ENCODE results near the gene MIPEP.

The MIPEP gene

GRCh38 chr13:23808803-23809202 lies 80.4 kb downstream of the MIPEP start:
- TF ChIP-seq CTCF (IDR thresholded peaks at IDR 0.05; ENCODE audit: low read depth, low read length, missing control alignments), result no peak
- no peak for DNase-seq (ENCODE audit: low read depth)
- in situ Hi-C loops (cut with HindIII; ENCODE audit: low sequenced_read_pairs), result no loop called here
- H3K4me3 ChIP-seq (ENCODE audit: low read depth, low read length), result no peak overlapping the region

- in situ Hi-C loops (cut with HindIII; ENCODE audit: low sequenced_read_pairs), result no loop called here
- no peak for TF ChIP-seq CTCF (IDR thresholded peaks at IDR 0.05; ENCODE audit: low read depth, low read length, missing control alignments)
- no peak overlapping the region for H3K4me3 ChIP-seq (ENCODE audit: low read depth, low read length)
- no peak for DNase-seq (ENCODE audit: low read depth)
These were observed 82.2 kb downstream of the MIPEP start for GRCh38 chr13:23806874-23807526.

GRCh38 chr13:23805821-23806220 lies 83.4 kb downstream of the MIPEP start:
- no peak overlapping the region for H3K4me3 ChIP-seq (ENCODE audit: low read depth, low read length)
- in situ Hi-C loops (cut with HindIII; ENCODE audit: low sequenced_read_pairs), result no loop called here
- TF ChIP-seq CTCF (IDR thresholded peaks at IDR 0.05; ENCODE audit: low read depth, low read length, missing control alignments), result no peak
- DNase-seq (ENCODE audit: low read depth), result no peak

- no peak overlapping the region for H3K4me3 ChIP-seq (ENCODE audit: low read depth, low read length)
- no peak for DNase-seq (ENCODE audit: low read depth)
- in situ Hi-C loops (cut with HindIII; ENCODE audit: low sequenced_read_pairs), result no loop called here
- TF ChIP-seq CTCF (IDR thresholded peaks at IDR 0.05; ENCODE audit: low read depth, low read length, missing control alignments), result no peak
These were observed 84.1 kb downstream of the MIPEP start for GRCh38 chr13:23805122-23805521.

GRCh38 chr13:23804166-23804565 lies 85.0 kb downstream of the MIPEP start:
- in situ Hi-C loops (cut with HindIII; ENCODE audit: low sequenced_read_pairs), result no loop called here
- H3K4me3 ChIP-seq (ENCODE audit: low read depth, low read length), result no peak overlapping the region
- no peak for DNase-seq (ENCODE audit: low read depth)
- no peak for TF ChIP-seq CTCF (IDR thresholded peaks at IDR 0.05; ENCODE audit: low read depth, low read length, missing control alignments)

GRCh38 chr13:23801141-23801540 lies 88.1 kb downstream of the MIPEP start:
- no peak overlapping the region for H3K4me3 ChIP-seq (ENCODE audit: low read depth, low read length)
- in situ Hi-C loops (cut with HindIII; ENCODE audit: low sequenced_read_pairs), result no loop called here
- TF ChIP-seq CTCF (IDR thresholded peaks at IDR 0.05; ENCODE audit: low read depth, low read length, missing control alignments), result no peak
- no peak for DNase-seq (ENCODE audit: low read depth)
